ENCODE results near the gene CSK.

Gene CSK

DNA sequence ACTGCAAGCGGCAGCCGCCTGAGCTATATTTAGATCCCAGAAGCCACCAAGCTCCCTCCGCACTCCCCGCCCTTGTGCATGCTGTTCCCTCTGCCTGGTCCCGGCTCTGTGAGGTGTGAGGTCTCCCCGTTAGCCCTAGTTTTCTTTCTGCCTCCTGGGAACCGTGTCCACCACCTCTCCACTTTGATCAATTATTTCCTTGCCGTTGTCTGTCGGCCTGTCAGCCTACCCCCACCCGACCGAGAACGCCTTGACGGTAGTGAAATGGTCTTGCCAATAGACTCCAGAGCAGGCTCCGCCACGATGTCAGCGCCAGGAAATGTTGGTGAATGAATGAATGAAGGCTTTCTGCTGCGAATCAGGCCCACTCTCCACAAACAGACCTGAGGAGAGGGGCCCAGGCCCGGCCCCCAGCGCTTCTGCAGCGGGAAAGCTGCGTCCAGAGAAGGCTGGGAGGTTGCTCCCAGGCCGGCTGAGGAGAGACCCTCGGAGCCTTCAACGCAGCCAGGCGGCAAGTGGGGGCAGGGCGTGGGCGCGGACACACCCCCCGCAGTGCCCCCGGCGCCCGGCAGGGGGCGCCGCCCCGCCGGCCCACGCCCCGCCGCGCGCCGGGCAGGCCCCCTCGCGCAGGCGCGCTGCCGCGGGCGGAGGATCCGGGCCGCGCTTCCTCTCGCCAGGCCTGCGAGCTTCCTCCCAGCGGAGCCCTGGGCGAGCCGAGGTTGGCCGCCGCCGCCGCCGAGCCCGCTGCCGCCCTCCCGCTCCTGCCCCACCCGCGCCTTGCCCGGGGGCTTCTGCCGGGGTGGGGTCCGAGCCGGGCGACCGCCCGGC, at the start of gene CSK:
Gene CSK (plus strand): TSS at position 650 of the 828 bp plus-strand sequence. CDS start 16,218 bp downstream, outside the sequence.
- peak; percentile 83 for DNase-seq

DNA sequence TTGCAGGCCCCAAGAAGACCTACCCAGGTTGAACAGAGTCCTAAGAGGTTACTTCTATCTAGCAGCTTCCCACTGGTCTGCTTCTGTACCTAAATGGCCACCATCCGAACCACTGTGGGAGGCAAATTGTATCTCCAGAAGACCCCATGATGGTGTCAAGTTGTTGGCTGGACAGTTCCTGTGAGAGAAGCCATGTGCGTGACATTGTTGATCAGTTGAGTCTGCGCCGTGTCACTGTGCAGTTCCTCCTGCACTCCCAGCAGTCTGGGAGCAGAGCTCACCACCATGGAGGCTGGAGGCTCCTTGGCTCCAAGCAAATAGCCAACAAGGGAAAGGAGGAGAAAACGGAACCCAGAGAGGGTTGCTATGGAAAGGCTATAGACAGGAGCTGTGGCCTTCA, 49.0 kb upstream of the CSK start:
- DNase-seq, result no peak

DNA sequence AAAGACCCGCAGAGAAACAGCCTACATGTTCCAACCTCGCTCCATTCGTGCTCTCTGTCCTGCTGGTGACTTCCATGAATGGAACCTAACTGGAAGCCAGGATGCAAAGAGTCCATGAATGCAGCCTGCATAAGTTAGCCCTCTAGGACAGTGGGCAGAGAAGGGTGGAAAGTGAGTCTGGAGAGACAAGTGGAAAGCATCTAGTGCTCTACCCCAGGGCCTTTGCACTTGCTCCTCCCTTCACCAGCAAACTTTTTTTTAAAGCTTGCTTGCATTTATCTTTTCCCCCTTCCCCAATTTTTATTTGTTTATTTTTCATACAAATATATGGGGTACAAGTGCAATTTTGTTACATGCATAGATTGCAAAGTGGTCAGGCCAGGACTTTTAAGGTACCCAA, 48.6 kb upstream of the CSK start:
- no peak for DNase-seq

- DNase-seq, result no peak
Observed at GRCh38 chr15:74735305-74735704, 46.6 kb upstream of the CSK start.

- DNase-seq, result peak; percentile 11
Observed at GRCh38 chr15:74738239-74738638, 43.6 kb upstream of the CSK start.

DNA sequence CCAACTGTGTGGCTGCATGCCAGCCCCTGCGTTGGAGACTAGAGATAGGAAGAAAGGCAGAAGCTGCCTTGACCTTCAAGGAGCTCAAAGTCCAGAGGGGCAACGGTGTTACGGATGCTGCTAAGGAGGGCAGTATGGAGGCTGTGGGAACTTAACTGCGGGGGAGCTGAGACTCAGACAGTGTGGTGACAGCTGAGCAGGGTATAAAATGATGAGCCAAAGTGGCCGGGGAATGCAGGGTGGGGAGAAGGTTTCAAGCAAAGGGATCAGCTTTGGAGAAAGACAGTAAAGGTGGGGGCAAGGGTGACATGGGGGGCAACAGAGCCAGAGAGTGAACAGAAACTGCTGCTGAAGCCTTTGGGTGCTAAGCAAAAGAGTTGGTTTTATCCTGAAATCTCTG, 39.5 kb upstream of the CSK start:
- no peak for DNase-seq

DNA sequence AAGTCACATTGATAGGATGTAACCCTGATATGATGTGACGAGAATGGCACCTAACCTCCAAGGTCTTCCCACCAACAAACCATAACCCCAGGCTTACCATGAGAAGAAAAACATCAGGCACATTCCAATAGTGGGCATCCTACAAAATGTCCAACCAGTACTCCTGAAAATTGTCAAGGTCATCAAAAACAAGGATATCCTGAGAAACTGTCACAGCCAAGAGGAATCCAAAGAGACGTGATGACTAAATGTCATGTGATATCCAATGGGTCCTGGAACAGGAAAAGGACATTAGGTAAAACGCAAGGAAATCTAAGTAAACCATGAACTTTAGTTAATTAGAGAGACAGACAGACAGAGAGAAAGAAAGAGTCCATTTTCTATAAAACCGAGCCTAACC, 35.5 kb upstream of the CSK start:
- DNase-seq, result no peak

DNA sequence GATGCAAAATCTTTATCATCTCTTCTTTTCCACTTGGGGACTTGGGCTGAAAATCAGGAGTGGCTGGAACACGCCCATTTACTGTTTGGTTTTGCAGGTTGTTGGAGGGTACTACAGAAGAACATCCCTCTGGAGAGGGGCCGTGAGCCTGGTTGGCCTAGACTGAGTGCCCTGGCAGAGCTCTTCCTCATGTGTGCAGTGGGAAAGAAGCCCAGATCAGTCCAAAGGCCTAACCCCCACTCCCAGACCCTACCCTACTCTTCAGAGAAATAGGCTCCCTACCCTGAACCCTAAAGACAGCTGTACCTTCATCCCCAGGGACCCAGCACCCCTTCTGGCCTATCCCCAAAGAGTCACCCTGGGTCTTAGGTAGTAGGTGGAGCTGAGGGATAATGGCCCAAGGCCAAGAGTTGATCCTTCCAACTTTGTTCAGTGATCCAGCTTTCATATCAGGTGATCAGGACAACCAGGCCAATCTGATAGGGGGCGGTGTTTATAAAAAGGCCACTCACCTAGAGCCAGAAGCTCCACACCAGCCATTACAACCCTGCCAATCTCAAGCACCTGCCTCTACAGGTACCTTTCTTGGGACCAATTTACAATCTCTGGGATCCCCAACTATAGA, 33.4 kb upstream of the CSK start, which contains the start of gene CYP1A2:
Gene CYP1A2 (plus strand): TSS at position 524 of the 625 bp plus-strand sequence. CDS start 894 bp downstream, outside the sequence.
- DNase-seq, result no peak

DNA sequence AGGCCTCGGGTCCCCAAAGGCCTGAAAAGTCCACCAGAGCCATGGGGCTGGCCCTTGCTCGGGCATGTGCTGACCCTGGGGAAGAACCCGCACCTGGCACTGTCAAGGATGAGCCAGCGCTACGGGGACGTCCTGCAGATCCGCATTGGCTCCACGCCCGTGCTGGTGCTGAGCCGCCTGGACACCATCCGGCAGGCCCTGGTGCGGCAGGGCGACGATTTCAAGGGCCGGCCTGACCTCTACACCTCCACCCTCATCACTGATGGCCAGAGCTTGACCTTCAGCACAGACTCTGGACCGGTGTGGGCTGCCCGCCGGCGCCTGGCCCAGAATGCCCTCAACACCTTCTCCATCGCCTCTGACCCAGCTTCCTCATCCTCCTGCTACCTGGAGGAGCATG, 32.0 kb upstream of the CSK start:
- no peak for DNase-seq

- no peak for DNase-seq
Observed at GRCh38 chr15:74750751-74751150, 31.1 kb upstream of the CSK start.

DNA sequence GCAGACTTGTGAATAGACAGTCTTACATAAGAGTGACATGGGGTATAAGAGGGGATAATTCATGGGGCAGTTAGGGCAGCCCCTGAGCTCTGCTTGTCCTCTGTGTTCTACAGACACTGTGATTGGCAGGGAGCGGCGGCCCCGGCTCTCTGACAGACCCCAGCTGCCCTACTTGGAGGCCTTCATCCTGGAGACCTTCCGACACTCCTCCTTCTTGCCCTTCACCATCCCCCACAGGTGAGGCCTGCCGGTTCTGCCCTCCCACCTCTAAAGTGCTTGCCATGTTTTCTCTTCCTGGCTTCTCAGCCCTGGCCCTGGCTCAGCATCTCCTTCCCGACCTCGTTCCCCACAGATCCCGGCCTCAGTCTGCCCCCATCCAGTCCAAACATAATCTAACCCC, 29.9 kb upstream of the CSK start:
- DNase-seq, result no peak

DNA sequence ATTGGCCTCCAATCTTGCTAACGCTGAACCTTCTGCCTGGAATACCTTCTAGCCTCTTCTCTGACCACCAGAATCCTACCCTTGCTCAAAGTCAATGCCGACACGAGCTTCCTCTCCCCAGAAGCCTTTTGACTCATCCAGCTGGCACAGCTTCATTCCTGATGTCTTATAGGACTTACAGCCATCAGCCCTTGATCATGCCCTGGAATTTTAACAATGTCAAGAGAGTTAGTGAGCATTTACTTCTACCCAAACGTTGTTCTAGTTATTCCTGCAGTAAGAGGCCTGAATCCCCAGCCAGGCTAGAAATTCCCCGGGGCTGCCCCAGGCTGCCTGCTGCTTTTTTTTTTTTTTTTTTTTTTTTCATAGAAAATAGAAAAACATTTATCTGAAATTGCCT, 29.3 kb upstream of the CSK start:
- DNase-seq, result no peak

GRCh38 chr15:74754593-74755215, 27.2 kb upstream of the CSK start:
- no peak for DNase-seq

DNA sequence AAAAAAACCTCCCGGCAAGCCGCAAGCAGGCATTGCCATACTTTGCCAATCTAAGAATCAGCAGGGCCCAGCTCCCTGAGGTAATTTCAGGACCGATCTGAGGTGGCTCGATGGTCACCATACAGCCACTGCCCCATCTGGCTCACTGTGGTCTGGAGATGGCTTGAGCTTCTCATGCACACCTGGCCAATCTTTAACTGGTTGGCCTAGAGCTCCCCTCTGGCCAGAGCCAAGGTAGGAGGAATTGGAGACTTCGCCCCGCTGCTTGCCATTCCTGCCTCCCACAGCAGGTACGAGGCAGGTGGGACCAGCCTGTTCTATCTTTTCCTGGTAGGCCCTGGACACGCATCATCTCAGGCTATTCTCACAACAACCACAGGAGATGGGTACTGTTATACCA, 23.1 kb upstream of the CSK start:
- no peak for DNase-seq

DNA sequence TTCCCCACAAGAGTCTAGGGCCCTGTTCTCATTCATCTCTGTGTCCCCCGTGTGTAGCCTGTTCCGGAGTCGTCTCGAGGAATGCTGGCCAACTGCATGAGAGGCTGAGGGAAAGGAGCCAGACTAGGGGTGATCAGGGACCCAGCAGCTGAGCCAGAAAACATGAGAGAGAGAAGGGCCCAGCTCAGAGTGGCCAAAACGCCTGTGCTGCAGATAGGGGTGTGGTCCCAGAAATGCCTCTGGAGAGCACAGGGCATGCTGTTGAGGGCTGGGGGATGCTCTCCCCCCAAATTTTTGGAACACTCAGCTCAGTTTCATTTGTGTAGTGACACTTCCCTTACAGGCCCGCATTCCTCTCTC, 19.1 kb upstream of the CSK start:
- DNase-seq, result no peak

GRCh38 chr15:74763416-74763815, 18.5 kb upstream of the CSK start:
- DNase-seq, result no peak

DNA sequence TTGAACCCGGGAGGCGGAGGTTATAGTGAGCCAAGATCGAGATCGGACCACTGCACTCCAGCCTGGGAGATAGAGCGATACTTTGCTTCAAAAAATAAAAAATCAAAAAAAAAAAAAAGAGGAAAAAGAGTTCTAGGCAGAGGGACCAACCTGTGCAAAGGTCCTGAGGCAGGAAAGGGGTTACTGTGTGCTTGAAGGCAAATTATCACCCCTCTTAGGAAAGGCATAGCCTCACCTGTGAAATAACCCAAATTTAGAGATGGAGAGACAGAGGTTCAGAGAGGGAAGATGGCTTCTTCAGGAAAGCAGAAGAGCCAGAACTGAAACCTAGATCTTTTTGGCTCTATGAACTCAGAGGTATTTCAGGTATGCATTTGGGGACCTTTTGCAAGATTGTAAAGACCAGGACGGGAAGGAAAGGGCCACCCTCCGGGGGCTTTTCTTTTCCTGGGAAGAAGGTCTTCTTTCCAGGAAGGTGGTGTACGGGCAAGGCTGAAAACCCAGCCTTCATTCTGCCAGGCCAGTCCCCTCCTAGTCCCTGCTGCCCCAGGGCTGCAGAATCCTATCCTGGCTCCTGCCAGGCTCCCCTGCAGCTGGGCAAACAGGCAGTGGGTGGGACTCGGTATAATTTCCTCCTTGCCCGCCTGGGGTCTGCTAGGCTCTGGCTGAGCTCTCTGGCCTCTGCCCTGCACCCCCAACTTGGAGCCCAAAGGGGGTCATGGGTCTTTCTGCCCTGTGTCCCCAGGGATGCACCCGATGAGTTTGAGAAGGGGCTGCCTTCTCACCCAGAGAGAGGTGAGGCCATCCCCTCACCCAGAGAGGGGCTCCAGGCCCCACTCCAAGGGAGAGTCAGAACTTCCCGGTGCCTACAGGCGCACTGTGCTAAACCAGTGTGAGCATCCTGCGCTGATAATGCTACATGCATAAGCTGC, 14.4 kb upstream of the CSK start:
- DNase-seq, result no peak

GRCh38 chr15:74768099-74768770, 13.6 kb upstream of the CSK start:
- no peak for DNase-seq

DNA sequence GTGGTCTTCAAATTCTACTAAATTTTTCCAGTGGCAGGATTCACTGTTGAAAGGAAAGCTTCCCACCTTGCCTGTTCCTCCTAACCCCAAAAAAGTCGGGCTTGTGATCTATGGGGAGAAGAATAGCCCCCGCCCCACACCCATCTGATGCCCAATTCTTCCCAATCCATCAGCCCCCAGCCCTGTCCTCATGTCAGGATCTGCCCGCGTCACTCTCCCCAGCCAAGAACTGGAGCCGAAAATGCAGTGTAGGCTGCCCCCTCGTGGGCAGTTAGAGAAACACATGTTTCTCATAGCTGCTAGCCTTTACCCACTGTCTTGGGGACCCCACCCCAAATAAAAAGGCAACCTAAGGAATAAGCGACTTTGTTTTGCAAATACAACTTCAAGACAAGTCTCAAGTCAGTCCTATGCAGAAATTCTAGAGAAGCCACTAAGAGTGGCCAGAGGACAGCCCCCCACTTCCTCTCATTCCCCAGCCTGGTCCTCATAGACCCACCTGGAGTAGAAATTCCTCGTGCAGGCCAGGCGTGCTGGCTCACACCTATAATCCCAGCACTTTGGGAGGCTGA, 13.0 kb upstream of the CSK start:
- peak; percentile 77 for DNase-seq

- no peak for DNase-seq
Observed at GRCh38 chr15:74769463-74770025, 12.3 kb upstream of the CSK start.

DNA sequence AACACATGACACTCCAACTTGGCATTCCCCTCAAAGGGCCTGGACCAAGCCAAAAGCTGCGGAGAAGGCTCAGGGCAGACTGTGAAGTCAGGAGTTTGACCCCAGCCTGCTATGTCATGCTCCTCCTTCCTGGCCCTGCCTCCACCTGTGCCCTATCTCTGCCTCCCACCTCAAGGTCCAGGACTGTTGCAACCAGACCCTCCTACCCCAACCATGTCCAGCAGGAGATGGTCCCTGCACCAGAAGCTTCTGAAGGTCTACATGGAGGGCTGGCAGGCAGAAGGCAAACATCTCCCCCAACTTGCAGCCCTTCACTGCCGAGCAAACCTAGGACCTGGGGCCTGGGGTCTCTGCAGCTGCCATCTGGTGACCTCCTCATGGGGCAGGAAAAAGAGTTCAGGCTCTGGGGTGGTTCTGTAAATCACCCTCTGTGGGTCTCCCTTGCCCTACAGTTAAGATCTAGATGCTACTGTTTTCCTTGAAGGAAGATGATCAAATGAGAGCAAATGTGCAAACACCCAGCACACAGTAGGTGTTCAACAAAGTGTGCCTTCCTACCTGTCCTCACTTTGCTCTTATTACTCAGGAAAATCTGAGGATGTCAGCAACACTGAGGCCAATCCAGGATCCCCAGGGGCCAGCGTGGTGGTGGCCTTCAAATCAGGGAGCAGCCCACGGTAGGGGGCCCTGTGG, 11.5 kb upstream of the CSK start:
- DNase-seq, result no peak

Measured in stimulated activated CD4-positive, alpha-beta T cell treated with anti-CD3 and anti-CD28 coated beads, Interleukin-15, amount 100 ng/mL, for 24 hours (primary cell).